Measurements from ENCODE around the gene RICTOR.

DNA sequence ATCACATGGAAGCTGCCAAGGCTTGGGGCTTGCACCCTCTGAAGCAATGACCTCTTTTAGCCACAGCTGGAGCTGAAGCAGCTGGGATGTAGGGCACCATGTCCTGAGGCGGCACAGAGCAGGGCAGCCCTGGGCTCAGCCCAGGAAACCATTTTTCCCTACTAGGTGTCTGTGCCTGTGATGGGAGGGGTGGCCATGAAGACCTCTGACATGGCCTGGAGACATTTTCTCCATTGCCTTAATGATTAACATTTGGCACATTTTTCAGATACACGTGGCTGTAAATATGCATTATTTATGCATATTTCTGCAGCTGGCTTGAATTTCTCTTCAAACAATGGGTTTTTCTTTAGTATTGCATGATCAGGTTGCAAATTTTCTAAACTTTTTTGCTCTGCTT lies 146.7 kb downstream of the RICTOR start:
- no peak for TF ChIP-seq POU2F2 (IDR thresholded peaks at IDR 0.05; ENCODE audit: low read depth, low read length)
- no peak for TF ChIP-seq POLR2A (IDR thresholded peaks at IDR 0.05; ENCODE audit: low read depth, low read length)
- TF ChIP-seq POLR2AphosphoS5 (IDR thresholded peaks at IDR 0.05; ENCODE audit: low read depth, low read length): no peak
- TF ChIP-seq PAX5 (IDR thresholded peaks at IDR 0.05; ENCODE audit: insufficient read depth, low read length, severe bottlenecking): no peak
- no peak for TF ChIP-seq TAF1 (IDR thresholded peaks at IDR 0.05; ENCODE audit: low read depth, low read length)
